ENCODE measurements around the gene CR1L. TPM values are rescaled to one million over a fixed set of nuclear protein-coding genes. Genes with fewer than 3 reads are reported as not detected.
A peak's percentile ranks its signal among the peaks of the same experiment; 100 is the strongest.

Gene CR1L
- total RNA-seq: 0.60 and 0.73 TPM in 2 replicates

- TF ChIP-seq CTCF (IDR thresholded peaks at IDR 0.05): no peak
- ChIA-PET POLR2A (no interaction called here), CTCF (no interaction called here)
- peak; percentile 99 for ATAC-seq (ENCODE audit: low read depth)
- intact Hi-C loops (cut with micrococcal nuclease): loop anchor here (5.0 kb wide), 1 partner anchor 107 kb away; the partner anchor contains the start of gene CD46
- Mint-ChIP-seq H3K4me1 (peaks cover 8% of the 10 kb centered on the region), H3K27ac (no peak within 1 kb of the TSS), H3K27me3 (no peaks in the 10 kb centered on the region), H3K4me3 (peak within 1 kb of the TSS; percentile 81), H3K36me3 (ENCODE audit: low read depth) (peaks cover 8% of the 10 kb centered on the region), H3K9me3 (no peaks in the 10 kb centered on the region)
- peak; percentile 77 for DNase-seq
Measured at GRCh38 chr1:207644852-207645634, at the start of gene CR1L. Gene CR1L (plus strand): TSS chr1:207645133. CDS start chr1:207645234, 101 bp downstream.

- DNase-seq (no peak), ATAC-seq (ENCODE audit: low read depth) (no peak)
- intact Hi-C loops (cut with micrococcal nuclease): no loop called here
- ChIA-PET POLR2A (no interaction called here), CTCF (no interaction called here)
- peaks cover 45% of the 10 kb centered on the region for H3K36me3 Mint-ChIP-seq (ENCODE audit: low read depth)
- no peak overlapping the region for H3K27ac Mint-ChIP-seq
- no peaks in the 10 kb centered on the region for H3K4me1 Mint-ChIP-seq
- H3K9me3 Mint-ChIP-seq: no peaks in the 10 kb centered on the region
- no peak for TF ChIP-seq CTCF (IDR thresholded peaks at IDR 0.05)
- H3K4me3 Mint-ChIP-seq: no peak overlapping the region
- H3K27me3 Mint-ChIP-seq: no peaks in the 10 kb centered on the region
Measured at GRCh38 chr1:207603777-207604176, 41.2 kb upstream of the CR1L start.

GRCh38 chr1:207605444-207606361 is 39.2 kb upstream of the CR1L start:
- ChIA-PET POLR2A (interaction anchor here (1.0 kb wide), 1 partner anchor 15 kb away, joined by 3 read pairs; no protein-coding TSS in a partner anchor), CTCF (interaction anchor here (1.2 kb wide), 1 partner anchor 14 kb away, joined by 3 read pairs; no protein-coding TSS in a partner anchor)
- no peak overlapping the region for H3K4me3 Mint-ChIP-seq
- intact Hi-C loops (cut with micrococcal nuclease): no loop called here
- no peaks in the 10 kb centered on the region for H3K27me3 Mint-ChIP-seq
- no peak overlapping the region for H3K27ac Mint-ChIP-seq
- TF ChIP-seq CTCF (IDR thresholded peaks at IDR 0.05): no peak
- no peak for ATAC-seq (ENCODE audit: low read depth)
- peaks cover 41% of the 10 kb centered on the region for H3K36me3 Mint-ChIP-seq (ENCODE audit: low read depth)
- H3K4me1 Mint-ChIP-seq: no peaks in the 10 kb centered on the region
- no peak for DNase-seq
- H3K9me3 Mint-ChIP-seq: no peaks in the 10 kb centered on the region

- ChIA-PET POLR2A (no interaction called here), CTCF (interaction anchor here (1.2 kb wide), 1 partner anchor 13 kb away, joined by 3 read pairs; no protein-coding TSS in a partner anchor)
- H3K27me3 Mint-ChIP-seq: no peaks in the 10 kb centered on the region
- no peaks in the 10 kb centered on the region for H3K4me1 Mint-ChIP-seq
- H3K27ac Mint-ChIP-seq: no peak overlapping the region
- ATAC-seq (ENCODE audit: low read depth): no peak
- no peak for DNase-seq
- no peaks in the 10 kb centered on the region for H3K9me3 Mint-ChIP-seq
- peaks cover 46% of the 10 kb centered on the region for H3K36me3 Mint-ChIP-seq (ENCODE audit: low read depth)
- no peak overlapping the region for H3K4me3 Mint-ChIP-seq
- TF ChIP-seq CTCF (IDR thresholded peaks at IDR 0.05): no peak
- intact Hi-C loops (cut with micrococcal nuclease): no loop called here
Measured at GRCh38 chr1:207606362-207606755, 38.6 kb upstream of the CR1L start.

- ChIA-PET CTCF (no interaction called here), POLR2A (no interaction called here)
- Mint-ChIP-seq H3K9me3 (no peaks in the 10 kb centered on the region), H3K27ac (no peak overlapping the region), H3K27me3 (no peaks in the 10 kb centered on the region), H3K4me1 (no peaks in the 10 kb centered on the region), H3K4me3 (no peak overlapping the region), H3K36me3 (ENCODE audit: low read depth) (peaks cover 73% of the 10 kb centered on the region)
- DNase-seq: no peak
- no peak for TF ChIP-seq CTCF (IDR thresholded peaks at IDR 0.05)
- ATAC-seq (ENCODE audit: low read depth): no peak
- intact Hi-C loops (cut with micrococcal nuclease): no loop called here
Measured at GRCh38 chr1:207612762-207613161, 32.2 kb upstream of the CR1L start.

Measured in activated B cell treated with CpG ODN at 0.5 μM for 24 hours (primary cell).